Esophagus squamous epithelium (tissue), 5 donors: ENCODE data around the gene TF. TPM values are rescaled to one million over a fixed set of nuclear protein-coding genes. Genes with fewer than 3 reads are reported as not detected.

Experiments
- DNase-seq: peaks from one replicate; lab custom pipeline; 2025; lab: John Stamatoyannopoulos, UW
- H3K27ac ChIP-seq, 4 donors: fragments of 200-600 bp; sonication (generic); one replicate each; pipeline ENCODE4 v1.5.1; 2016 to 2019; ENCODE audit warnings: mild to moderate bottlenecking in 1 of 4
- H3K27me3 ChIP-seq, 4 donors: fragments of 200-600 bp; sonication (generic); 1 replicate in 3 of 4; 2 replicates in 1 of 4; pipeline versions ENCODE4 v1.5.1 to v1.6.0; 2017 to 2021; ENCODE audit warnings: antibody characterized with exemption in 1 of 4
- H3K36me3 ChIP-seq, 3 donors: fragments of 200-600 bp; sonication (generic); one replicate each; pipeline ENCODE4 v1.5.1; 2016 to 2019
- H3K4me1 ChIP-seq, 3 donors: fragments of 200-600 bp; sonication (generic); one replicate each; pipeline ENCODE4 v1.5.1; 2017 to 2019
- H3K4me3 ChIP-seq, 4 donors: fragments of 200-600 bp; sonication (generic); 1 replicate in 3 of 4; 2 replicates in 1 of 4; pipeline ENCODE4 v1.5.1; 2016 to 2019; ENCODE audit warnings: mild to moderate bottlenecking in 2 of 4, moderate library complexity in 1 of 4
- H3K9me3 ChIP-seq, 3 donors: fragments of 200-600 bp; sonication (generic); one replicate each; pipeline ENCODE4 v1.5.1; 2016 to 2019
- POLR2A ChIP-seq, 4 donors: fragments of 450-650 bp; IDR thresholded peaks; one replicate each; pipeline ENCODE4 v1.6.1; 2017; ENCODE audit warnings: antibody characterized with exemption in 4 of 4, mild to moderate bottlenecking in 4 of 4, moderate library complexity in 3 of 4
- WGBS, 2 donors: methylation state at CpG; one replicate each; pipeline ENCODE4 v1.1.5; 2018; 5-methylcytosine and 5-hydroxymethylcytosine counted together
- intact Hi-C: fragments of 100-400 bp; cut with DNase I; formaldehyde crosslinking; loops from one replicate; pipeline ENCODE4 v1.15.0; 2022
- total RNA-seq, 4 donors: library from RNA; depleted of rRNA; stranded (reverse); fragments of >200 nt; gene quantifications; one replicate each; pipeline ENCODE4 v1.1.0, GENCODE V29; 2016
- TF ChIP-seq, protein P1 (sequence below), 6 experiments: fragments of 450-650 bp in 4 of 6; fragments of 200-600 bp in 2 of 6; sonication (generic) in 2 of 6; IDR thresholded peaks; one replicate each; pipeline ENCODE4 v1.5.1; 2016 to 2019; ENCODE audit warnings: antibody characterized with exemption in 6 of 6, mild to moderate bottlenecking in 4 of 6, moderate library complexity in 4 of 6
- donor health status: DM: yes; HTN: yes; CAD: no.

TF gene
- total RNA-seq: 10 to 100 TPM in 2 of 4 donors, 1 to 10 TPM in 1, under 1 TPM in 1; 0.53 to 17.9 (median 9.4) TPM

DNA sequence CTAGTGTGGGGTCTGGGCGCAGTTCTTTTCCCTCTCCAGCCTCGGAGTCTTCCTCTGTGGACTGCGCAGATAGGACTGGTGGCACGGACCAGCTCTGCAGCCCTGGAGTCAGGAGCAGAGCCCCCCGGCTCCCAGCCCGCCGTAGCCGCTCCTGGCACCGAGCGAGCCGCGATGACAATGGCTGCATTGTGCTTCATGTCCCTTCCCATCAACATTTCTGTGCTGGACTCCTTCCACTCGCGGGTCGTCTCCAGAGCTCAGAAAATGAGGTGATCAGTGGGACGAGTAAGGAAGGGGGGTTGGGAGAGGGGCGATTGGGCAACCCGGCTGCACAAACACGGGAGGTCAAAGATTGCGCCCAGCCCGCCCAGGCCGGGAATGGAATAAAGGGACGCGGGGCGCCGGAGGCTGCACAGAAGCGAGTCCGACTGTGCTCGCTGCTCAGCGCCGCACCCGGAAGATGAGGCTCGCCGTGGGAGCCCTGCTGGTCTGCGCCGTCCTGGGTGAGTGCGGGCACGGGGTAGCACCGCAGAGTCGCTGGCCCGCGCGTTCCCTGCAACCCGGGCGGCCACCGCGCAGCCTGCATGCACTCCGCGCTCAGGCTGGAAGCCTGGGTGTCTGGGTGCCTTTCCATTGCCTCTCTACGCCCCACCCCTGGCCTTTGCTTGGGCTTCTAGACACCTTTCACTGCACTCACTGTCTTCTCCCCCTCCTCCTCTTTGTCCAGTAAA lies at the start of gene TF:
TSS of gene TF (plus strand) at position 413 of the 731 bp plus-strand sequence. CDS start at position 461, 48 bp downstream.
- no peaks in the 10 kb centered on the region for H3K36me3 ChIP-seq
- no peak within 1 kb of the TSS for H3K27ac ChIP-seq
- WGBS, 2 donors: 14 to 18% methylated on average over 16 to 29 of the region's 50 CpGs
- no peak for DNase-seq
- H3K4me1 ChIP-seq: peaks cover 0 to 45% (median 14%) of the 10 kb centered on the region in 3 donors
- H3K27me3 ChIP-seq: peaks cover 0 to 34% (median 0%) of the 10 kb centered on the region in 4 donors
- H3K9me3 ChIP-seq: no peaks in the 10 kb centered on the region
- H3K4me3 ChIP-seq: peak within 1 kb of the TSS in 3 of 4 donors; percentile 8 to 56 (median 44)
- intact Hi-C loops: no loop called here
- TF ChIP-seq, protein P1, sequence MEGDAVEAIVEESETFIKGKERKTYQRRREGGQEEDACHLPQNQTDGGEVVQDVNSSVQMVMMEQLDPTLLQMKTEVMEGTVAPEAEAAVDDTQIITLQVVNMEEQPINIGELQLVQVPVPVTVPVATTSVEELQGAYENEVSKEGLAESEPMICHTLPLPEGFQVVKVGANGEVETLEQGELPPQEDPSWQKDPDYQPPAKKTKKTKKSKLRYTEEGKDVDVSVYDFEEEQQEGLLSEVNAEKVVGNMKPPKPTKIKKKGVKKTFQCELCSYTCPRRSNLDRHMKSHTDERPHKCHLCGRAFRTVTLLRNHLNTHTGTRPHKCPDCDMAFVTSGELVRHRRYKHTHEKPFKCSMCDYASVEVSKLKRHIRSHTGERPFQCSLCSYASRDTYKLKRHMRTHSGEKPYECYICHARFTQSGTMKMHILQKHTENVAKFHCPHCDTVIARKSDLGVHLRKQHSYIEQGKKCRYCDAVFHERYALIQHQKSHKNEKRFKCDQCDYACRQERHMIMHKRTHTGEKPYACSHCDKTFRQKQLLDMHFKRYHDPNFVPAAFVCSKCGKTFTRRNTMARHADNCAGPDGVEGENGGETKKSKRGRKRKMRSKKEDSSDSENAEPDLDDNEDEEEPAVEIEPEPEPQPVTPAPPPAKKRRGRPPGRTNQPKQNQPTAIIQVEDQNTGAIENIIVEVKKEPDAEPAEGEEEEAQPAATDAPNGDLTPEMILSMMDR (IDR thresholded peaks at IDR 0.05): no peak
- TF ChIP-seq POLR2A (IDR thresholded peaks at IDR 0.05): no peak

DNA sequence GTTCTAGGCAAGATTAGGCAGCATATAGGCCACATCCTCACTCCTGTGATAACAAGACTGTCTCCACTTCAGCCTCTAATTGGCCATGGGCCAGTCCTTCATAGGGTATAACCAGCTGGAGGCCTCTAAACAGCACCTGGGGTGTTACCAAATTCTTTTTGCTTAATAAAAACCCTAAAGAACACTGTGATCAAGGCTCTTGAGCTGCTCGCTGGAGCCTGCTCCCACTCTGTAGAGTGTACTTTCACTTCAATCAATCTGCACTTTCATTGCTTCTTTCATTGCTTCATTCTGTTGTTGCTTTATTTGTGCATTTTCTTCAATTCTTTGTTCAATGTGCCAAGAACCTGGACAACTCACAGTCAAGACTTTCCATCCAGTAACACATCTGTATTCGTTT lies 48.2 kb upstream of the TF start:
- TF ChIP-seq, protein P1 (IDR thresholded peaks at IDR 0.05): no peak
- TF ChIP-seq POLR2A (IDR thresholded peaks at IDR 0.05): no peak
- Histone ChIP-seq H3K36me3 (no peaks in the 10 kb centered on the region), H3K4me1 (no peaks in the 10 kb centered on the region), H3K27ac (no peak overlapping the region), H3K9me3 (peaks cover 0 to 7% (median 0%) of the 10 kb centered on the region in 3 donors), H3K4me3 (no peak overlapping the region), H3K27me3 (no peaks in the 10 kb centered on the region)
- DNase-seq: no peak
- intact Hi-C loops: no loop called here
- WGBS, 2 donors: 80 to 84% methylated on average over 2 of the region's 2 CpGs

DNA sequence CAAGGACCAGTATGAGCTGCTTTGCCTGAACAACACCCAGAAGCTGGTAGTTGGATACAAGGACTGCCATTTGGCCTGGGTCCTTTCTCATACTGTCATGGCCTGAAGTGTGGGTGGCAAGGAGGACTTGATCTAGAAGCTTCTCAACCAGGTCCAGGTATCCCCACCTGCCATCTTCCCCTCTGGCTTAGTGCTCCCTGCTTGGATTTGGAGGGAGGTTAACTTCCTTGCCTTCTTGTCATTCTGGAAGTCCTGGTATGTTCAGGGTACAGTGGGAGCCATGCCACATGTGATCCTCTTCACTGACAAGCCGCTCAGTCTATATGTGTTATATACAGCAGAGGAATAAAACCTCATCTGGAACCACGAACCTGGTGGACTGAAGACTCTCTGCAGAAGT lies 46.7 kb upstream of the TF start:
- DNase-seq: no peak
- no peak for TF ChIP-seq POLR2A (IDR thresholded peaks at IDR 0.05)
- TF ChIP-seq, protein P1 (IDR thresholded peaks at IDR 0.05): no peak
- Histone ChIP-seq H3K27ac (no peak overlapping the region), H3K4me1 (no peaks in the 10 kb centered on the region), H3K4me3 (no peak overlapping the region), H3K27me3 (no peaks in the 10 kb centered on the region), H3K9me3 (peaks cover 0 to 7% (median 0%) of the 10 kb centered on the region in 3 donors), H3K36me3 (no peaks in the 10 kb centered on the region)
- intact Hi-C loops: no loop called here
- WGBS, 2 donors: 59 to 66% methylated on average over 2 of the region's 2 CpGs

DNA sequence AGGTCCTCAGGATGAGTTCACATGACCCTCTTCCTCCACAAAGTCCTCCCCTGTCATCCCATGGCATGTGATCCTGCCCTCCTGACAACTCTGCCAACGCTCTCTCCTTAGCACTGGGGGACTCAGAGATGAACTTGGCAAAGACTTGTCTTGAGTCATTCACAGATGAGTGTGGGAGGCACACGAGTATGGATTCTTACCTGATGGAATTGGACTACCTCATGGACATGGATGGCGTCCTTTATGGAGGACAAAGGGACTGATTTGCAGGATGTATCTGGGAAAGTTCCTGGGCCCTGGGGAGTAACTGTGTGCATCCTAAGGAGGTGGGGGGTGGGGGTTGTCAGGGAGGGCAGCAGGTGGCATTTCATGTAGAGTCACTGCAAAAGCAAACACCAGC lies 46.3 kb upstream of the TF start:
- H3K27me3 ChIP-seq: no peaks in the 10 kb centered on the region
- H3K9me3 ChIP-seq: peaks cover 0 to 7% (median 0%) of the 10 kb centered on the region in 3 donors
- no peak for DNase-seq
- H3K4me1 ChIP-seq: no peaks in the 10 kb centered on the region
- H3K27ac ChIP-seq: no peak overlapping the region
- 92% methylated on average over 2 of the region's 3 CpGs; no CpG with 5 or more reads in 1 of the 2 donors for WGBS, 2 donors
- TF ChIP-seq, protein P1 (IDR thresholded peaks at IDR 0.05): no peak
- no peak for TF ChIP-seq POLR2A (IDR thresholded peaks at IDR 0.05)
- intact Hi-C loops: no loop called here
- H3K36me3 ChIP-seq: no peaks in the 10 kb centered on the region
- no peak overlapping the region for H3K4me3 ChIP-seq

DNA sequence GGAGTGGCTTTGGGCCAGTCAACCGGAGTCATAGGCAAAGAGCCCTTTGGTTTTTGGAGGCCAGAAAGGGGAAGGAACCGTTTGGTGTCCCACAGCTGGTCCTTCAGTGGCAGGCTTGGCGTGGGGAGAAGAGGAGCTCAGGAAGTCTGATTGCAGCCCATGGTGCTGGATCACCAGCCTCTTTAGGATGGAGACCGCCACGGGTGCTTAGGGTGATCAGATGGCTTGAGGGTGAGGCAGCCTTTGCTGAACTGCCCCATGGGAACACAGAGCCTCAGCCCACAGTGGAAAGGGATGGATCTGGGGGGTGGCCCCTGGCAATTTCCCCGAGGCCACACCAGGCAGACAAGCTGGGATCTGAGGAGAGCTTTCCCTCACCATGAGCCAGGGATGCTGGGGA lies 45.8 kb upstream of the TF start:
- TF ChIP-seq, protein P1 (IDR thresholded peaks at IDR 0.05): no peak
- Histone ChIP-seq H3K4me3 (no peak overlapping the region), H3K4me1 (no peaks in the 10 kb centered on the region), H3K27me3 (no peaks in the 10 kb centered on the region), H3K9me3 (peaks cover 0 to 7% (median 0%) of the 10 kb centered on the region in 3 donors), H3K36me3 (no peaks in the 10 kb centered on the region), H3K27ac (no peak overlapping the region)
- 48 to 74% methylated on average over 4 to 6 of the region's 6 CpGs for WGBS, 2 donors
- intact Hi-C loops: no loop called here
- DNase-seq: no peak
